Keratinocyte (primary cell): ENCODE results near the gene TMEM38A. TPM values are rescaled to one million over a fixed set of nuclear protein-coding genes. Genes with fewer than 3 reads are reported as not detected.

Experiments used
- DNase-seq: peaks from one replicate; pipeline ENCODE4 v3.0.0-alpha.2; 2011; ENCODE audit warnings: low read depth, missing footprints, low spot score
- FAIRE-seq: peaks from 2 replicates; lab custom pipeline; 2011; peaks lifted over from hg19 to GRCh38; lab: Jason Lieb, UNC
- H2AFZ ChIP-seq: 2 replicates; pipeline ENCODE4 v1.6.0; 2012; ENCODE audit warnings: low read length, control low read depth, inconsistent platforms; ENCODE audit not compliant: control insufficient read depth
- H3K27ac ChIP-seq: 2 replicates; pipeline ENCODE4 v1.5.1; 2011; ENCODE audit warnings: low read length; ENCODE audit not compliant: control insufficient read depth, insufficient read depth
- H3K27me3 ChIP-seq: 3 replicates; pipeline ENCODE4 v1.6.0; 2011; ENCODE audit warnings: low read length; ENCODE audit not compliant: control insufficient read depth, insufficient read depth; ENCODE audit errors: extremely low read depth
- H3K36me3 ChIP-seq, 2 experiments: 2 replicates in 1 of 2; 3 replicates in 1 of 2; pipeline ENCODE4 v1.5.1; 2011; ENCODE audit warnings: low read length in 2 of 2, mild to moderate bottlenecking in 1 of 2; ENCODE audit not compliant: control insufficient read depth in 2 of 2, insufficient read depth in 2 of 2; ENCODE audit errors: extremely low read depth in 1 of 2
- H3K4me1 ChIP-seq: 3 replicates; pipeline ENCODE4 v1.5.1; 2011; ENCODE audit warnings: low read length; ENCODE audit not compliant: control insufficient read depth, insufficient read depth; ENCODE audit errors: extremely low read depth
- H3K4me2 ChIP-seq: 3 replicates; pipeline ENCODE4 v1.6.0; 2011; ENCODE audit warnings: low read depth, low read length; ENCODE audit not compliant: control insufficient read depth, insufficient read depth; ENCODE audit errors: extremely low read depth
- H3K4me3 ChIP-seq, 3 experiments: fragments of 200-600 bp in 1 of 3; sonication (generic) in 1 of 3; 2 replicates in 2 of 3; 3 replicates in 1 of 3; pipeline ENCODE4 v1.5.1; 2011 to 2016; ENCODE audit warnings: low read length in 3 of 3, mild to moderate bottlenecking in 3 of 3, control low read depth in 2 of 3, inconsistent platforms in 1 of 3, low read depth in 1 of 3, mixed read lengths in 1 of 3, mixed run types in 1 of 3, moderate library complexity in 1 of 3; ENCODE audit not compliant: control insufficient read depth in 2 of 3, insufficient read depth in 2 of 3; ENCODE audit errors: extremely low read depth in 1 of 3
- H3K79me2 ChIP-seq: 2 replicates; pipeline ENCODE4 v1.6.0; 2012; ENCODE audit warnings: low read length; ENCODE audit not compliant: control insufficient read depth, insufficient read depth
- H3K9ac ChIP-seq: 3 replicates; pipeline ENCODE4 v1.6.0; 2011; ENCODE audit warnings: low read length; ENCODE audit not compliant: control insufficient read depth, insufficient read depth; ENCODE audit errors: extremely low read depth
- H3K9me1 ChIP-seq: 3 replicates; pipeline ENCODE4 v1.6.0; 2011; ENCODE audit warnings: low read length; ENCODE audit not compliant: control insufficient read depth, insufficient read depth; ENCODE audit errors: extremely low read depth
- H3K9me3 ChIP-seq: 2 replicates; pipeline ENCODE4 v1.5.1; 2012; ENCODE audit warnings: low read depth, low read length; ENCODE audit not compliant: control insufficient read depth
- H4K20me1 ChIP-seq: 3 replicates; pipeline ENCODE4 v1.6.0; 2011; ENCODE audit warnings: low read length; ENCODE audit not compliant: control insufficient read depth, insufficient read depth; ENCODE audit errors: extremely low read depth
- EZH2 ChIP-seq: IDR thresholded peaks from one replicate; pipeline ENCODE4 v1.6.1; 2012; ENCODE audit warnings: inconsistent platforms, mild to moderate bottlenecking, low read length, moderate library complexity
- dilution Hi-C: fragments of 300-500 bp; cut with MboI; formaldehyde crosslinking; loops from one replicate; pipeline ENCODE4 v1.7.0; 2020; ENCODE audit warnings: low sequenced_read_pairs; ENCODE audit not compliant: extremely low pct_ligation_motif_present
- polyA plus RNA-seq, 5 experiments: library from polyadenylated mRNA; depleted of rRNA in 3 of 5; stranded (reverse) in 3 of 5; stranded (forward) in 1 of 5; unstranded in 1 of 5; fragments of >200 nt; gene quantifications; 1 replicate in 1 of 5; 2 replicates in 3 of 5; 3 replicates in 1 of 5; pipeline versions ENCODE4 v1.2.1 to v1.2.3, GENCODE V29; 2011 to 2012; ENCODE audit warnings: missing spikeins in 2 of 5, low read depth in 1 of 5, low replicate concordance in 1 of 5
- TF ChIP-seq, protein P1 (sequence below), 3 experiments: IDR thresholded peaks in 1 of 3; conservative IDR thresholded peaks in 1 of 3; optimal IDR thresholded peaks in 1 of 3; 2 replicates in 2 of 3; 3 replicates in 1 of 3; pipeline versions ENCODE3 to v1.5.1; 2011; ENCODE audit warnings: low read length in 3 of 3, mild to moderate bottlenecking in 3 of 3, moderate library complexity in 2 of 3, control low read depth in 1 of 3, inconsistent platforms in 1 of 3; ENCODE audit not compliant: insufficient read depth in 2 of 3; ENCODE audit errors: extremely low read depth in 1 of 3

The TMEM38A gene
- polyA plus RNA-seq, 1 donor (not counting 4 experiments of a cell fraction or from before 2014, with no cell fraction given): 2.5 TPM

DNA sequence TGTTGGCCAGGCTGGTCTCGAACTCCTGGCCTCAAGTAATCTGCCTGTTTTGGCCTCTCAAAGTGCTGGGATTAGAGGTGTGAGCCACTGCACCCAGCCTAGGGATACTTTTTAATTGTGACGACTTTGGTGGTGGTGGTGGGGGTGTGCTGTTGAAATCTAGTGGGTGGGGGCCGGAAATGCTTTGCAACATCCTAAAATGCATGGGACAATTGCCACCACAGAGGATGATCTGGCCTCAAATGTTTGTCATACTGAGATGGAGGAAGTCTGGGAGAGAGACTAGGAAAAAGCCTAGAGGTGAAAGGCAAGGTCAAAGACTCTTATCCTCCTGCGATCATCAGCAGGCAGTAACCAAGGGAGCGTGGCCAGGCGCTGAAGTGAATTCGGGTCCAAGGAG lies 60.1 kb downstream of the TMEM38A start:
- Histone ChIP-seq H3K27me3 (no peaks in the 10 kb centered on the region), H3K27ac (no peak overlapping the region), H3K4me3 (no peak overlapping the region), H3K9me1 (no peaks in the 10 kb centered on the region), H2AFZ (no peak overlapping the region), H3K4me1 (peaks cover 13% of the 10 kb centered on the region), H3K9me3 (peaks cover 4% of the 10 kb centered on the region), H3K4me2 (no peak overlapping the region), H4K20me1 (no peaks in the 10 kb centered on the region), H3K79me2 (no peaks in the 10 kb centered on the region), H3K36me3 (no peaks in the 10 kb centered on the region), H3K9ac (no peak overlapping the region)
- no peak for TF ChIP-seq EZH2
- TF ChIP-seq, protein P1, sequence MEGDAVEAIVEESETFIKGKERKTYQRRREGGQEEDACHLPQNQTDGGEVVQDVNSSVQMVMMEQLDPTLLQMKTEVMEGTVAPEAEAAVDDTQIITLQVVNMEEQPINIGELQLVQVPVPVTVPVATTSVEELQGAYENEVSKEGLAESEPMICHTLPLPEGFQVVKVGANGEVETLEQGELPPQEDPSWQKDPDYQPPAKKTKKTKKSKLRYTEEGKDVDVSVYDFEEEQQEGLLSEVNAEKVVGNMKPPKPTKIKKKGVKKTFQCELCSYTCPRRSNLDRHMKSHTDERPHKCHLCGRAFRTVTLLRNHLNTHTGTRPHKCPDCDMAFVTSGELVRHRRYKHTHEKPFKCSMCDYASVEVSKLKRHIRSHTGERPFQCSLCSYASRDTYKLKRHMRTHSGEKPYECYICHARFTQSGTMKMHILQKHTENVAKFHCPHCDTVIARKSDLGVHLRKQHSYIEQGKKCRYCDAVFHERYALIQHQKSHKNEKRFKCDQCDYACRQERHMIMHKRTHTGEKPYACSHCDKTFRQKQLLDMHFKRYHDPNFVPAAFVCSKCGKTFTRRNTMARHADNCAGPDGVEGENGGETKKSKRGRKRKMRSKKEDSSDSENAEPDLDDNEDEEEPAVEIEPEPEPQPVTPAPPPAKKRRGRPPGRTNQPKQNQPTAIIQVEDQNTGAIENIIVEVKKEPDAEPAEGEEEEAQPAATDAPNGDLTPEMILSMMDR (optimal IDR thresholded peaks at IDR 0.05 in 1 of 3, IDR thresholded peaks at IDR 0.05 in 1 of 3, conservative IDR thresholded peaks at IDR 0.05 in 1 of 3; ENCODE audit: extremely low read depth in 1 of 3, insufficient read depth in 2 of 3, low read length in 3 of 3): no peak
- no peak for DNase-seq
- no peak for FAIRE-seq
- dilution Hi-C loops: no loop called here

DNA sequence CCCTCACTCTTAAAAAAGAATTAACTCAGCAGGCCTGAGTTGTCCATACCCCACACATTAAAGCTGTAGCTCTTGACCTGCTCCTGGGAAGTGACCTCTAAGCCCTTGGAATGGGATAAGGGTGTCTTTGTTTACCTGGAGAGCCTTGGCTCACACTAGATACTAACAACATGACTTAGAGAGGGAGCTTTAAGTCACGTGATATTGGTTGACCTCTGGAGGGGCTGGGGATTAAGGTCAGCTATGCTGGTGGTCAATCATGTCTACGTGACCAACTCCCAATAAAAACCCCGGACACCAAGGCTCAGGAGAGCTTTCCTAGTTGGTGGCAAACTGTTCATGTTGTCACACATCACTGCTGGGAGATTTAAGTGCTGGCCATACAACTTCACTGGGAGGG lies 61.7 kb downstream of the TMEM38A start:
- Histone ChIP-seq H2AFZ (no peak overlapping the region), H3K4me2 (no peak overlapping the region)
- no peak for FAIRE-seq

More for the DNA sequence above, 61.7 kb downstream of the TMEM38A start:
- H3K4me3 ChIP-seq: no peak overlapping the region
- no peaks in the 10 kb centered on the region for H3K36me3 ChIP-seq
- TF ChIP-seq, protein P1 (optimal IDR thresholded peaks at IDR 0.05 in 1 of 3, IDR thresholded peaks at IDR 0.05 in 1 of 3, conservative IDR thresholded peaks at IDR 0.05 in 1 of 3; ENCODE audit: extremely low read depth in 1 of 3, insufficient read depth in 2 of 3, low read length in 3 of 3): no peak
- TF ChIP-seq EZH2: no peak
- H3K9me3 ChIP-seq: peaks cover 4% of the 10 kb centered on the region
- no peaks in the 10 kb centered on the region for H3K27me3 ChIP-seq
- peaks cover 13% of the 10 kb centered on the region for H3K4me1 ChIP-seq
- no peak overlapping the region for H3K27ac ChIP-seq
- dilution Hi-C loops: no loop called here
- H3K9ac ChIP-seq: no peak overlapping the region
- no peaks in the 10 kb centered on the region for H3K9me1 ChIP-seq
- no peaks in the 10 kb centered on the region for H3K79me2 ChIP-seq
- H4K20me1 ChIP-seq: no peaks in the 10 kb centered on the region
- DNase-seq: no peak
